Gastrocnemius medialis (tissue), 4 donors: Measurements from ENCODE around the gene SNRPD3.

ENCODE experiments used
- CTCF ChIP-seq, 5 experiments: fragments of 450-650 bp in 3 of 5; fragments of 200-600 bp in 2 of 5; sonication (generic) in 2 of 5; IDR thresholded peaks in 4 of 5; conservative IDR thresholded peaks in 1 of 5; 1 replicate in 4 of 5; 2 replicates in 1 of 5; pipeline ENCODE4 v1.5.1; 2016 to 2019; ENCODE audit warnings: antibody characterized with exemption in 5 of 5, mild to moderate bottlenecking in 3 of 5, moderate library complexity in 3 of 5
- POLR2A ChIP-seq, 2 donors: fragments of 450-650 bp; IDR thresholded peaks; one replicate each; pipeline ENCODE4 v1.6.1; 2017; ENCODE audit warnings: antibody characterized with exemption in 2 of 2, mild to moderate bottlenecking in 2 of 2, moderate library complexity in 2 of 2

GRCh38 chr22:24595863-24596262 is 40.1 kb downstream of the SNRPD3 start:
- TF ChIP-seq POLR2A (IDR thresholded peaks at IDR 0.05) (no peak), CTCF (IDR thresholded peaks at IDR 0.05 in 4 of 5, conservative IDR thresholded peaks at IDR 0.05 in 1 of 5) (no peak)
